PFSK-1 (cell line): Measurements from ENCODE around the gene ASCL5.
A peak's percentile ranks its signal among the peaks of the same experiment; 100 is the strongest.

Experiments used
- FOXP2 ChIP-seq: optimal IDR thresholded peaks from 2 replicates; pipeline ENCODE3; 2011; ENCODE audit warnings: borderline replicate concordance, control low read depth, inconsistent platforms; ENCODE audit not compliant: insufficient read depth; ENCODE audit errors: extremely low read length, extremely low read depth
- POLR2AphosphoS5 ChIP-seq: IDR thresholded peaks from 2 replicates; pipeline ENCODE4 v1.6.1; 2012; ENCODE audit warnings: low read depth, mild to moderate bottlenecking, control low read depth, low read length, moderate library complexity
- SIN3A ChIP-seq: IDR thresholded peaks from 2 replicates; pipeline ENCODE4 v1.6.1; 2012; ENCODE audit warnings: mild to moderate bottlenecking, low read length, moderate library complexity, borderline replicate concordance; ENCODE audit not compliant: insufficient read depth
- TAF1 ChIP-seq: IDR thresholded peaks from 2 replicates; pipeline ENCODE4 v1.6.1; 2012; ENCODE audit warnings: low read length, control low read depth, borderline replicate concordance; ENCODE audit not compliant: insufficient read depth
- TF ChIP-seq, protein P1 (sequence below), 2 experiments: IDR thresholded peaks; 2 replicates each; pipeline versions ENCODE4 v1.6.1 to v1.8.0; 2011 to 2012; ENCODE audit warnings: low read depth in 2 of 2, low read length in 2 of 2, control low read depth in 1 of 2, inconsistent platforms in 1 of 2, mild to moderate bottlenecking in 1 of 2, moderate library complexity in 1 of 2; ENCODE audit not compliant: insufficient read depth in 1 of 2

Gene ASCL5

DNA sequence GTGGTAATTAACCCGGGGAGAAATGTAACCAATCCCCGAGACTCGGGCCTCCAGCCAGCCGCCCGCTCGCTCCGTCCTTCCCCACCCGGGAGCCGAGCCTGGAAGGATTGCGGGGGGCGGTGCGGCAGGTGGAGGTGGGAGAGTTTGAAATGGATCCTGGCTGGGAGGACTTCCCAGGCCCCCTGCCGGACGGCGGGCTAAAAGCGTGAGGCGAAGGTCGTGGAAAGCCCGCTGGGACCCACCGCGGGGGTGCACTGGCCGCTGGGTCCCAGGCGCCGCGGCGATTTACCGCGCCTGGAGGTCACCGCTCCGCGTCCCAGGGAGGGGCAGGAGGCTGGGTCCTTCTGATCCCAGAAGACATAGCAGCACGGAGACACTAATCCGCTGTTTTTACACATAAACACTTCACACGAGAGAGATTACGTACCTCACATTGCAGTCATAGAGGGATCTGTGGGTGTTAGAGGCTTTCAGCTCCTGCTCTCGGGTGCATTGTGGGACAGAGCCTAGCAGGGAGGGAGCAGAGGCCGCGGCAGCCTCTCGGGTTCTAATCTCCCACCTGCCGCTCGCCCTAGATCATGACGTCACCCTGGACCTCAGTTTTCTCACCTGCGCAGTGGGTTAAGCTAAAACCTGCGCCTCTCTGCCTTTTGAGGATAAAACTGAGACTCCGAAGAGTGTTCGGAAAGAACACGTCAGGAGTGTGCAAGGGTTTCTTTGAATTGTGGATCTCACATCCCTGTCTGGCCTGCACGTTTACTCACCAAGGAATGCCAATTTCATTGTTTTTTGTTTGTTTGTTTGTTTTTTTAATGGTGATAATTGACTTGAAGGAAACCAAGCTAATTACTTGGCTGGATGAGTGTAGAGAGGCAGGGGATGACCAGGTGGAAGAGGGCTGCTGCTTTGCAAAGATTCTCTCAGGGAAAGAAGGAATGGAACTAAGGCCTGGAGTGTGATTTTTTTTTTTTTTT is 44.4 kb upstream of the ASCL5 start:
- TF ChIP-seq TAF1 (no peak), POLR2AphosphoS5 (no peak), FOXP2 (no peak)
- TF ChIP-seq, protein P1, sequence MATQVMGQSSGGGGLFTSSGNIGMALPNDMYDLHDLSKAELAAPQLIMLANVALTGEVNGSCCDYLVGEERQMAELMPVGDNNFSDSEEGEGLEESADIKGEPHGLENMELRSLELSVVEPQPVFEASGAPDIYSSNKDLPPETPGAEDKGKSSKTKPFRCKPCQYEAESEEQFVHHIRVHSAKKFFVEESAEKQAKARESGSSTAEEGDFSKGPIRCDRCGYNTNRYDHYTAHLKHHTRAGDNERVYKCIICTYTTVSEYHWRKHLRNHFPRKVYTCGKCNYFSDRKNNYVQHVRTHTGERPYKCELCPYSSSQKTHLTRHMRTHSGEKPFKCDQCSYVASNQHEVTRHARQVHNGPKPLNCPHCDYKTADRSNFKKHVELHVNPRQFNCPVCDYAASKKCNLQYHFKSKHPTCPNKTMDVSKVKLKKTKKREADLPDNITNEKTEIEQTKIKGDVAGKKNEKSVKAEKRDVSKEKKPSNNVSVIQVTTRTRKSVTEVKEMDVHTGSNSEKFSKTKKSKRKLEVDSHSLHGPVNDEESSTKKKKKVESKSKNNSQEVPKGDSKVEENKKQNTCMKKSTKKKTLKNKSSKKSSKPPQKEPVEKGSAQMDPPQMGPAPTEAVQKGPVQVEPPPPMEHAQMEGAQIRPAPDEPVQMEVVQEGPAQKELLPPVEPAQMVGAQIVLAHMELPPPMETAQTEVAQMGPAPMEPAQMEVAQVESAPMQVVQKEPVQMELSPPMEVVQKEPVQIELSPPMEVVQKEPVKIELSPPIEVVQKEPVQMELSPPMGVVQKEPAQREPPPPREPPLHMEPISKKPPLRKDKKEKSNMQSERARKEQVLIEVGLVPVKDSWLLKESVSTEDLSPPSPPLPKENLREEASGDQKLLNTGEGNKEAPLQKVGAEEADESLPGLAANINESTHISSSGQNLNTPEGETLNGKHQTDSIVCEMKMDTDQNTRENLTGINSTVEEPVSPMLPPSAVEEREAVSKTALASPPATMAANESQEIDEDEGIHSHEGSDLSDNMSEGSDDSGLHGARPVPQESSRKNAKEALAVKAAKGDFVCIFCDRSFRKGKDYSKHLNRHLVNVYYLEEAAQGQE (IDR thresholded peaks at IDR 0.05; ENCODE audit: insufficient read depth in 1 of 2, low read depth in 2 of 2, low read length in 2 of 2) = no peak

DNA sequence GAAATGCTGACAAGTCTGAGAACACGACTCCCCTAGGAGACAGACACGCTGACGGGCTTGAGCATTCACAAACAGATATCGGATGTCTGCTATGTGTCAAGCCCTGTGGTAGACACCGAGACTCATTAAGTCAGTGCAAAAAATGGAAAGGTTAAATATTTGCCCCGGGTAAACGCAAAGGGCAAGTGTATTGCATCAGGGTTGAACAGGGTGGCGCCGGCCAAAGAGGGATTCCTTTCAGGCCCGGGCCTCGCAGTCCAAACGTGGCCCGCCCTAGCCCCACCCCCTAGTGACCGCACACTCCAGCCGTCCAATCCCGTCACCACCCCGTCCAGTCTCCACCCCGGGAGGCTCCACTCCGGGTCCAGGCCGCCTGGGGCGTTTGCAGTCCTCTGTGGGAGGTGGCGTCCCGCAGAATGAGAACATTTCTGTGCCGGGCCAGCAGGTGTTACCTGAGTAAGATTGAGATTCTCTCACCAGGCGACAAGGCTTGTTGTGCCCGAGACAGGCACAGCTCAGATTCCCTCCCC is 43.6 kb upstream of the ASCL5 start:
- TF ChIP-seq TAF1 (no peak), POLR2AphosphoS5 (peak; percentile 32; the same call in 1 of the 2 replicates), SIN3A (no peak), FOXP2 (peak; percentile 74)
- TF ChIP-seq, protein P1 (IDR thresholded peaks at IDR 0.05; ENCODE audit: insufficient read depth in 1 of 2, low read depth in 2 of 2, low read length in 2 of 2) = 0 out of 4 replicates have a peak, but pooled peaks of 1 of the 2 experiments have one; percentile 10

DNA sequence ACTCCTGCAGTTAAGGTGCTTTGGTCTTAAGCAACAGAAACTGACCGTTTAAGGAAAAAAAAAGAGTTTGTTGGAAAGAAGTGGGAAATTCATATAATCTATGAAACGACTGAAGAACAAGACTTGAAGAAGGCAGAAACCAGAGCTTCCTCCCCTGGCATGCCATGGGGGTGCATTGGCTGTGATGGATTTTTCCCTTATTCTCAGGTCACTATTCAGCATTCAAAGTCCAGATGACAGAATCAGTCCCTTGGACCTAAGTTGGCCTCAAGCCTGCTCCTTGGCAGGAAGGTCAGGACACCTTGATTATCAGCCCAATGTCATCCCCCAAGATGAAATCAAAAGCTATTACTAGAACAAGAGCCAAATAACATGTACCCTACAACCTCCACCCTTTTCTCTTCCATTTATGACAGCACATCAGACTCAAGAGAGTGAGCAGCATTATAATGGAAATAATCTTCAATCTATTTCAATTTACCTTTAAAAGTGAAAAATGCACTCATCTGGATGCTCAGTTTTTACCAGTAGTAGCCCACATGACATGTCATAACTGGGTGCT is 43.1 kb upstream of the ASCL5 start:
- TF ChIP-seq FOXP2 (no peak), SIN3A (no peak), TAF1 (no peak), POLR2AphosphoS5 (no peak)
- TF ChIP-seq, protein P1 (IDR thresholded peaks at IDR 0.05; ENCODE audit: insufficient read depth in 1 of 2, low read depth in 2 of 2, low read length in 2 of 2) = no peak

DNA sequence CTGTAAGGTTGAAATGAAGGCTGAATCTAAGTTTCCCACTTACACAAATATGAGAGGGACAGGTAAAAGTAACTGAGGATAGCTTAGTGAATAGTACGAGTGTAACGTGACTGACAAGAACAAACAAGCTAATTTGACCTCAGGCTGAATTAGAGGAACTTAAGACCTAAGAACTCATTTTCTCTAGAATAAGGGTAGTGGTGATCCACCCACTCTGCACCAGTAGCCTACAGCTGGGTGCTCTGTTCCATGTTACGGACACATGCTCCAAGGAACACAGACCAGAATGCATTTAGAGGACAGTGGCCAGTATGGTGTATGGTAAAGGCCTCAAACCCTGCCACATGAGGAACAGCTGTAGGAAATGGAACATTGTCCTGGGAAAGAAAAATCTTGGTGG is 42.2 kb upstream of the ASCL5 start:
- TF ChIP-seq SIN3A = no peak
- TF ChIP-seq, protein P1 (IDR thresholded peaks at IDR 0.05; ENCODE audit: insufficient read depth in 1 of 2, low read depth in 2 of 2, low read length in 2 of 2) = no peak
- TF ChIP-seq TAF1 = no peak
